LoVo (cell line): ENCODE results near the gene BUB3.

ENCODE experiments used
- DNase-seq: peaks from one replicate; pipeline ENCODE4 v3.0.0-alpha.2; 2016; ENCODE audit warnings: low spot score

Gene BUB3

GRCh38 chr10:123204127-123204461 lies 49.9 kb downstream of the BUB3 start:
- no peak for DNase-seq

- no peak for DNase-seq
Observed at GRCh38 chr10:123205041-123205440, 50.8 kb downstream of the BUB3 start.

GRCh38 chr10:123212063-123212462 lies 57.9 kb downstream of the BUB3 start:
- DNase-seq: no peak

- no peak for DNase-seq
Observed at GRCh38 chr10:123212640-123213039, 58.4 kb downstream of the BUB3 start.

- no peak for DNase-seq
Observed at GRCh38 chr10:123213192-123213591, 59.0 kb downstream of the BUB3 start.
